Dedifferentiated amniotic fluid mesenchymal stem cell (primary cell): ENCODE measurements around the gene NRP2.

Source experiments
- DNase-seq: peaks from one replicate; pipeline ENCODE4 v3.0.0-alpha.2; 2016; ENCODE audit errors: extremely low spot score

Gene NRP2

DNA sequence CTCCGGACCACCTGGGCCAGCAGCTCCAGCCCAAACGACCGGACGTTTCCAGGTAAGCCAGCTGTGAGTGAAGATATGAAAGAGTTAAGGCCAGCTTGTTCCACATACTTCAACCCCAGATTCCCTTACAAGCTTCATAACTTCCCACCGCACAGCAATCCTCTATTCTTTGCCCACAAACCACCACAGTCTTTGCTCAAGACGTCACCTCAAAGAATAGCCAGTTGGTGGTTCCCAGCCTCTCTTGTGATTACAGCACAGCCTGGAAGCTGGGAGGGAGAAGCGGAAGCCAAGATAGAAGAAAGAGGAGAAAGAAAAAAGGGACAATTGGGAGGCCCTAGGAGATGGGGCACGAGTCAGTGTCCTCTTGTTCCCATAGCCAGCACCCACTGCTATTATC lies 70.6 kb downstream of the NRP2 start:
- no peak for DNase-seq

DNA sequence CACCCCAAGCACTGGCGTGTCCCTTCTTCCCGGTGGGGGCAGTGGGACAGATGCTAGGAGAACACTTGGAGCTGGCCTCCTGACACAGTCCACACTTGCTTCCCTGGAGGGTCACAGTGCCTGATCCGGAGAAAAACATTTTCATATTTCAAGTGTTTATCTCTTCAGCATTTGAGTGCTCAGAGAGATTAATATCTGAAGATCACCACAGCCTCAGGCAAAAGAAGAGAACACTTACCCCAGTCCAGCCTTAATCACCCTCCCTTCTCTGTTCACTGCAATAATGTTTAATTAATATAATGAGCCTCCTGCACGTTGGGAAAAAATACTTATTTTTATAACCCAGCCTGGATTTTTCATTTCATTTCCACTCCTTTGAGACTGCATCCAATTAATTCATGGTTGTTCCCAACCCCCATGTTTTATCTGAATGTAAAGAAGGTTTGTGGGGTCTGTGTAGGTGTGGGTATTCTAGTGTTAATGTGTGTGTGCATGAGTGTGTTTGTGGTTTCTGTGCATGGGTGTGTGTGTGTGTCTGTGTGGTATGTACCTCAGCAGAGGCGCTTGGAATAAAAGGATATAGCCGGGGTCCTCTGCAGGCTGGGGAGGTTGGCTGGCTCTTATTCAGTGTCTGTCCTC lies 72.1 kb downstream of the NRP2 start:
- DNase-seq, result no peak

DNA sequence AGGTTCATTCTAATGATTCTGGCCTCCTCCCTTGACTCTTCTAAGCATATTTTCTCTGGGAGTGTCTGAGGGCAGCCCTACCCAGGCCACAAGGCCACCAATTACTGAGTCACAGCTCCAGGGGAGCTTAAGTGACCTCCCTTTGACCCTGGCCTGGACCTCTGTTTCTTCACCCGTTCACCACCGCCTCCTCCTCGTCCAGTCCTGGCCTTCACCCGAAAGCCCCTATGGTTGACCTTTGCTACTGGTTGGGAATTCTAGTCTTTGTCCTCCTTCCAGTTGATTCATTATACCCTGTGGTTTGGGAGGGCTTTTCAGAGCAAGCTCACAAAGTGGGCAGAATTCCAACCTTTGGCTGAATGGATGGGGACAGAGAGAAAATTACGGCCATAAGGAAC lies 72.6 kb downstream of the NRP2 start:
- DNase-seq, result no peak

DNA sequence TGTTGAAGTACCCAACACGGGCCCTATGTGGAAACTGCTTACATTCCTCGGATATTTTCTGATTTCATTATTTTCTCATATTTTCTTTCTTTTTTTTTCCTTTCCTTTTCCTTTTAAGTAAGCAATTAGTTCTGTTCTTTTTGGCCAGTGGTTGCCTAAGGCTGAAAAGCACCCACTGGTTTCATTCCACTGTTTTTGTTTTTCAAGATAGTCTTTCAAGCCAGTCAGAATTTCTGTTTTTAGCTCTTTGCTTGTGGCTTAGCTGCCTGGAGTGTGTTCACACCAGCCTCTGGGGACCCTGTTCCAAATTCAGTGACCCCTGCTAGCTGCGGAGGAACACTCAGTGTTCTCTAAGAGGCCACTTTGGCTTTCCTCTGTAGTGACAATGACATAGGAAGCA lies 73.6 kb downstream of the NRP2 start:
- DNase-seq, result peak; percentile 47

DNA sequence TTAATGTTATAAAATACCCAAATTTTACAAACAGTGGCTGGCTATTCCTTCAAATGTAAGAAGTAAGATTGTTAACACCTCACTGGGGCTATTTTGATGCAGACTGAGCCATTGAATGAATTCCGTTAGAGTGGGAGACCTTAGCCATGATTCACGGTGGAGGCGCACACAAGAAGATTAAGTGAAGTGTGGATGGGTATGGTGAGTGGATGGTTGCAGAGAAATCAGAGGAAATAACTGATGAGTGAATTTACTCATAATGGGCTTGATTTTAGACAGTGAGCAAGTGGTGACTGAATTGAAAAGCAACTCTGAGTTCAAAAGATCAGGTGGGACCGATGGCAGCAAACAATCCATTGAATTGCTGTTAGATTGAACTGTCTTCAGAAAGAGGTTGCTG lies 75.0 kb downstream of the NRP2 start:
- no peak for DNase-seq

DNA sequence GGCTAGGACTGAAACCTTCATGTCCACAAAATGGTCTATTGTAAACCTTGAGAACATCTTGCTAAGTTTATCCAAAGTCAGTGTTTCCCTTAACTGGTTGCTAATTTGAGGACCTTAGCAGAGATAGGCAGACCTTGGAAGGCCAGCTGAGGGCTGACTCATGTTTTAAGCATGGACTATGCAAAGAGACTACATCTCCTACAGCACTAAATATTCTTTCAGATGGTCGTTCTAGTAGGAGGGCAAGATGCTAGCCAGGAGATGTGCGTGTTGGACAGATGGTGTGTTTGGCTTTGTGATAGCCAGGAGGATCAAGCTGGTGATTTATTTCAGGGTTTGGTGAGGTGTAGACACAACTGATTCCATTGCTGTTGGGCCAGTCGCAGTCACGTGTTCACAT lies 75.8 kb downstream of the NRP2 start:
- DNase-seq, result peak; percentile 25

DNA sequence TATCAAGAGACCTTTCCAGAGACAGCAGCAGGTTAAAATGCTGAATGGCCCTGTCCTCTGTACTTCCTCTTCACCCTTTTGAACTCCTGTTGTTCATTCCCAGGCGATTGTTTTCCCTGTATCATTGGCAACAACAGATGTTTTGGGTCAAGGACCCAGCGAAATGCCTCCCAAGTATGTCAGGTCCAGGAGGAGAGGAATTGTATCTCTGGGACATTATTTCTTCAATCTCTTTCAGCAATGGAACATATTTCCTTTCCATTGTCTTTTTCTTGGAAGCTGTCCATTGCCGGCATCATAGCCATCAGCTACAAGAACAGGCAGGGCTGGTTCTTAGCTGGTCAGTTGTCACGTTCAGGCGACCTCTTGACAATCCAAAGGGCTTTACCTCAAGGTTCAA lies 76.2 kb downstream of the NRP2 start:
- no peak for DNase-seq

DNA sequence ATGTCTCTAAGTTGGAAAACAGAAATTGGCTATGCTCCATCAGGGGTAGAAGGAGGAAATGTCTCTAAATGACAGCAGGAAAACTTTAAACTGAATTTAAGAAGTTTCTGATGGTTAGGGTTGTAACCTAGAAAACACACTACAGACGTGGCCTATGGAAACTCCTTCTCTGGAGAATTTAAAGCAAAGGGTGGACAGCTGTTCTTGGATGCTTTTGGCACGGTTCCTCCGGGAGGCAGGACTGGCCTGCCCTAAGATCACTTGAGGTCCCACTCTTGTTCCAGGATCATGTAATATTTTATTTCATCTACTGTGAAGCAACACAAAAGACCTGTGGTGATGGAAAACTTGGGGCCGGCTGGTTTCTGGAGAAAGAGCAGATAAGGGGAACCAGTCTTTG lies 77.0 kb downstream of the NRP2 start:
- DNase-seq, result no peak

DNA sequence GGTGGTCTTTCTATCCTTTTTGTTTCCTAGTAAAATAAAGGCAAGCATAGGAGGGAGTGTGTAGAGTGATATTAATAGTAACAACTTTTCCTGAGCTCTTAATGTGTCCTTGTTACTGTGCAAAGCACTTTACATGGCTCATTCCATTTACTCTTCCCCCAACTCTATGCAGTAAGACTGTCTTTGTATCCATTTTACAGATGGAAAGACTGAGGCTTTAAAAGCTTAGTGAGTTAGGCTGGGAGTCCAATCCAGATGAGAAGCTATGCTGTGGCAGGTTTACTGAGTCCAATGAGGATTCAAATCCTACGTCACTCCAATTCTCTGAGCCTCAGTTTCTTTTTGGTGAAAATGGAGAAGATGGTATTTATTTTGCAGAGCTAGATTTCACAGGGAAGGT lies 77.4 kb downstream of the NRP2 start:
- no peak for DNase-seq

DNA sequence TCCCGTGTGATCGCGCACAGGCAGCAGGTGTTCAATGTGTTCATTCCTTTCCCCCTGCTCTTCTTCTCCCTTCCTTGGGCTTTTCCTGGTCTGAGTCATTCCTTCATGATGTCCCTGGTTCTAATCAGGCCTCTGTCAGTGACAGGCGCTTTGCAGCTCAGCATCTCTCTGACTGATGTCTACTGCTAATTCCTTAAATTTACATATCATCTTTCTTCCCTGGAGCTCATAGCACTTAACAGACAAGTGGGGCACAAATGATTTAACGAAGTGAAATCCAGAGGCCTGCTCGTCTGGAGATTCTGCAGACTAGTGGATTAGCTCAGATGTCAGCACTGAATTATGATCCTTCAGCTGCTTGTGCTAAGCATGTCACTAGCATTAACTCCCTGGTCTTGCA lies 77.9 kb downstream of the NRP2 start:
- no peak for DNase-seq

DNA sequence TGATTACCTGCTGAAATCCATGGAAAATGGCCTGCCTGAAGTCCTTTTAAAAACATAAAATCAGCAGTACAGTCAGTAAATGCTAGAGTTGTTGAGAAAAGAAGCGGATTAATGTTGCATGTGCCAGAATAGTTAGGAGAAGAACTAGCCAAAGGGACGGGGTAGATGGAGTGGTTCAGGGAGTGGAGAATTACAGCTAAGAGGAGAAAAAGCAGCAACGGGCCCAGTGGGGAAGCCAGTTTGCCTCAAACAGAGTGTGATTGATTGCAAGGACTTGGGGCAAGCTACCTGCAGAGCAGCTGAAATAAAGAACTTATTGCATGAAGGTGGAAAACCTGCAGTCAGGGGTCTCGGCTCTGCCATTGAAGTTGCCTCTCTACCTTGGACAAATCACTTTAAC lies 79.1 kb downstream of the NRP2 start:
- no peak for DNase-seq

DNA sequence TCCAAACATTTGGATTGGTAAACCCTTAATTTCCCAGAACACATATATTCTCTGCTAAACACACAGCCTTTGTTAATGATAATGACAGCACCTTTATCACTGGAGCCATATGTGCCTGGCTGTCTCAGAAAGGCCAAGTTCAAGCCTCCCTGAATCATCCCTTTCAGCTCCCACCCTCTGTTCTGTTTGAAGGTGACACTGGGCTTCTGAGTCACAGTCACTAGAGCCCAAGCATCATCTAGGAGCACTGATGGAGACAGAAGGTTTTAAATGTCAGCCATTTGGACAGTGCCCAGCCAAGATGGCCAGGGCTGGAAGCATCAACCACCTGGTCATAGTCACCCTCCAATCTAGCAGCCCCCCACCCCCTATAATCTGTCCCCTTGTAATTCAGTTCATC lies 80.6 kb downstream of the NRP2 start:
- DNase-seq, result no peak

DNA sequence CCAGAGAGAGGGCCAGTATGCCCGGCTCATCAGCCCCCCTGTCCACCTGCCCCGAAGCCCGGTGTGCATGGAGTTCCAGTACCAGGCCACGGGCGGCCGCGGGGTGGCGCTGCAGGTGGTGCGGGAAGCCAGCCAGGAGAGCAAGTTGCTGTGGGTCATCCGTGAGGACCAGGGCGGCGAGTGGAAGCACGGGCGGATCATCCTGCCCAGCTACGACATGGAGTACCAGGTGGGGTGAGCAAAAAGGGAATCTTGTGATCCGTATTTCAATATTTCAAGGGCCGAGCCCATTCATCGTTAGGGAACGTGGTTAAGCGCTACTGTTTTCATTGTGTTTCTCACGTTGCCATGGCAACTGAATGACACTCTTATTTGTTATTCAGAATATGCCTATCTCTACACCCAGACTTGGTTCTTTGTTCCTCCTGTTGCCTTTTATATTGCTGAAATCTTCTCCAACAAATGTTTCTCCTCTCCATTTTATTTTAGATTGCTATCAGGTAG lies 81.5 kb downstream of the NRP2 start:
- DNase-seq, result peak; percentile 24

DNA sequence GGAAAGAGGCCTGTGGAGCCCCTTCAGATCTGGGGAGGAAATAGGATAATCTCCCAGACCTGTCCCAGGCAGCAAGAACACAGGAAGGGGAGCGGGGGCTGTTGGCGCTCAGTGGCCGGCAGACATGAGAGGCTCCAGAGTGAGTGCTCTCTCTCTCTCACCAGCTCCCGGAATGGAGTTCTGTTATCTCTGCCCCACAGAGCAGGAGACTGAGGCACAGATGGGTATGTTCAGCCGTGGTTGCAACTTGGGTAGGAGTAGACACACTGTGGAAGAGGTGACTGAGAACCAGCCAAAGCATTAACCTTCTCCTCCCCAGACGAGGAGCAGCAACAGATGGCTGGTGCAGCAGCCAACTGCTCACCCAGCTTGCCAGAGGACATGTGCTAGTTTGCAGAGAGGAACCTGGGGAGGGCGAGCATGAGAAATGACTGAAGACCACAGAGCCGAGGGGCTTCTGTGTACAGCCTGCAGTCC lies 82.0 kb downstream of the NRP2 start:
- DNase-seq, result no peak

DNA sequence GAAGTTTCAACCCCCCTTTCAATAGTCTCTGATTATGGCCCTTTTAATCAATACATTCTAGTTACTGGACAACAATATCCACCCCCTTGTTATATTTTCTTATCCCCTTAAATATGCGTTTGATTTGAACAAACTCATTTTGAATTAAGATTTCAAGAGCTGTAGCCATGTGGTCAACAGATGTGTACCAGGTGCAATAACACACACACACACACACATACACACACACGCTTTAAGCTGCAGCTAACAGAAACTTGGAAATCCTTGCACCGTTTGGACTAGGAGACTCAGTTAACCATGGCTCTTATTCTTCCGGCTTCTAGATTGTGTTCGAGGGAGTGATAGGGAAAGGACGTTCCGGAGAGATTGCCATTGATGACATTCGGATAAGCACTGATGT lies 82.8 kb downstream of the NRP2 start:
- no peak for DNase-seq

DNA sequence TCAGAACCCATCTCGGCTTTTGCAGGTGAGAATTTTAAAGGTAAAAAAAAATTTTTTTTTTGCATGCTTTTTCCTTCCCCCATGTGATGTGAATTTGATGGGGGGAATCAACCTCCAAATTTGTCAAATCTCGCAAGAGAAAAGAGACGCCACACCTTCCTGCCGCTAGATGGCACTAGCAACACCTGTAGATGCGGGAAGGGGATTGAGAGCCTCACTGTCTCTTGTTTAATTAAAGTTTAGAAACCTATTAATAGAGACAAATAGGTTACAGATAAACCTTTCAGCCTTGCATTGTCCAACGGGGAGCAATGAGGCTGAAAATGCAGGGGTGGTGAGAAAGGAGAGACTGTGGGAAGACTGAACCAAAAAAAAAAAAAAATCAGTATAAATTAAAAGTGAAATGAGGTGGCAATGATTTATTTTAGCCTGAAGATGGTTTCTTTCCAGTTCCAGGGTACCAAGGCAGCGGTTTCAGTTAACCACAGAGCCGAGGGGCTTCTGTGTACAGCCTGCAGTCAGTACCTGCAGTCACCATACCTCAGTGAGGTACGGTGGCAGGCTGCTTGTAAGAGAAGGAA lies 84.6 kb downstream of the NRP2 start:
- DNase-seq, result peak; percentile 44

DNA sequence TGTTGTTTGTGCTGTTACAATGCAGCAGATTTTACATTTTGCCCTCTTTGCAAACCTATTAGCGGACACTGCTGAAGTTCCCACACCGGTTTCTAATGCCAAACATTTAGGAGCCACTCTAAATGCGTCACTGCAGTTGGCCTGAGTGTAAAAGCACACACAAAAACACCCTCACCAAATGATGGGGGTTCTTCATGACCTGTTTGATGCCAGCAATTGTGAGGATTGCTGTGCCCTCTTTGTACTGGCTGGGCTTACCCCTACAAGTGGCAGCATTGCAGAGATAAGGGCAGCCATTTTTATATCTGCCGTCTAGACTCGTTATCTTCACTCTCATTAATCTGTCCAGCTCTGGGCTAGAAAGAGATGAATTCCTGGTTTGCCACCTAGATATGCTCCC lies 85.3 kb downstream of the NRP2 start:
- DNase-seq, result no peak

DNA sequence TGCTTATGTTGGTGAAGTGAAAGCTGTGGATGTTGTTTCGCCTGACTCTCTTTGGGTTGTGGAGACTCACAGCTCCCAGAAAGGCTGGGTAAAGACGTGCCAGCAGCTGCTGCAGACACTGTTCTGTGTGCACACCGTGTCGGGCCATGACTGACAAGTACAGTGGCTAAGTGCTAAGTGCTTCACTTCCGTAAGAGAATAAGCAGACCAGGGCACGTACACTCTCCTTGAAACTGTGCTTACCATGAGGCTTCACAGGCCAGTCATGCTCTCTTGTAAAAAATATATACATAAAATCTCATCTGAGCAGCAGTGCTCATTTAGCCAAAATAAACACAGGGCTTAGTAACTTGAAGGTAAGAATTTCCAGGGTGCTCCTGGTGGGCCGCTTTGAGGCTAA lies 86.0 kb downstream of the NRP2 start:
- no peak for DNase-seq

DNA sequence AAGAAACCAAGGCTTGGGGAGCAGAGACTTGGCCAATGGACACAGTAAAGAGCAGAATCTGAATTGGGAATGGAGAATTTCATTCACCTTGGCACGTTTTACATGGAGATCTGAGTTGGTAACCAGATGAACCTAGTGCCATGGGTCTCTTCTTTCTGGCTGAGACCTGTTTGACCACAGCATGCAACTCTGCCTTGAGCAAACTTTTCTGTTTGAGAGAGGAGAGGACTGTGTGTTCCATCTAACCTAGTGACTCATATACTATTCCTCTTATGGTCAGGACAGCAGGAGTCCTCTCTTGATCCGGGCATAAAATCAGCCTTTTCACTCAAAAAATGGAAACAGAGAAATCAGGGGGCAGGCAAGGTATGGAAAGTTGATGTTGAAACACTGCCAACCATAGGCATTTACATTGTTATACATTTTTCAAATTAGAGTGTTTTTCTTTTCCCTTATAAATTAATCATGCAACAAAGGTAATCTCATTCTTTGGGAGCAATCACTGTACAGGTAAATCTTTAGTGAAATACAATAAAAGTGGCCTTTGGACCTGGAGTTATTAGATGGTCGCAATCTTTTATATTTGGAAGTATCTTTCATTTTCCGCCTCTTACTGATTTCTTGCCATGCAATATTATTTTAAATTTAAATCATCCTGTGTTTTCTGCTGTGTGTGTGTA lies 86.7 kb downstream of the NRP2 start:
- no peak for DNase-seq

DNA sequence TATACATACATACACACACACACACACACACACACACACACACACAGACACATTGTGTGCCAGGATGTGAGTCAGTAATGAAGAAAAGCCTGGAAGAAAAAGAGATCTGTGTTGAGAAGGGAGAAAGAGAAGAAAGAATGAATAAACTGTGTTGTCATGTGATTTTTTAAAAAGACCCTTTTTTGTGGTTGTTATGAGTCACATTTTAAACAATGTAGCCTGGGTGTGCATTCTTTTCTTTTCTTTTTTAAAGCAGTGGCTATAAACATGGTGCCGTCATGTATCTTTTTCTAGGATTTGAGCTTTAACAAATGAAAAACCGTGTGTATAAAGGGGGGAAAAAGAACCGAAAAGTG lies 87.2 kb downstream of the NRP2 start:
- DNase-seq, result peak; percentile 21

DNA sequence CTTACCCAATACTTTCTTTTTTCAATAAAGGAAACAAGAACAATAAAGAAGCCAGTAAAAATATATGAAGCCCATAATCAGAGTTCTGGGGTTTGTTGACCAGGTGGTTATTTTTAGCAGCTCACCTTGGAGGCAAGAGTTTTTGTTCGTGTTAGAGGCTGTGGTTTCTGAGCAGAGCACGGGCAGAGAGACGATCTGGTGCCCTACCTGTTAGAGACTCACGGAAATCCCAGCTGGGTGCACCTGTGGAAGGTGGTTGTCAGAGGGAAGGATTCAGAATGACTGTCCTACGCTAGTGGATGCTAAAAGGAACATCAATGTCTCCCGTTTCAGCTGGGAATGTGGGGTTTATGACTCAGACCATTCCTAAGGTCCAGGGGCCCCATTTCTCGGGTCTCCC lies 87.6 kb downstream of the NRP2 start:
- DNase-seq, result no peak

DNA sequence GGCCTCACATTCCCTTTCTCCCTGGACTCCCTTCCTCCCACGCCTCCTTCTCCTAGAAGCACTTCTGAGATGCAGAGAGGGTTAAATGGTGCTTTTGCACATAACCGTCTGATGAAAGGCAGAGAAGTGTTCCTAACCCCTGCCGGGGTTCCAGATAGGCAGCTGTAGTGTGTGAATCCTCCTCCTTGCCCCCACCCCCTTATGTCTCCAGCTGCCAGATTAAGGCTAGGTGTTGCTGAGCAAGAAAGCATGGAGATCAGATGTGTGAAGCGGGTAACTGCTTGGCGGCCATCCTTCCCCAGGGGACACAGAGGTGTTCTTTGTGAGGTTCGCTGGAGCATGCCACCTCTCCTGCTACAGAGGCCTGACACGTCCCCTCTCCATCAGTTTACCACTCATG lies 88.3 kb downstream of the NRP2 start:
- no peak for DNase-seq

DNA sequence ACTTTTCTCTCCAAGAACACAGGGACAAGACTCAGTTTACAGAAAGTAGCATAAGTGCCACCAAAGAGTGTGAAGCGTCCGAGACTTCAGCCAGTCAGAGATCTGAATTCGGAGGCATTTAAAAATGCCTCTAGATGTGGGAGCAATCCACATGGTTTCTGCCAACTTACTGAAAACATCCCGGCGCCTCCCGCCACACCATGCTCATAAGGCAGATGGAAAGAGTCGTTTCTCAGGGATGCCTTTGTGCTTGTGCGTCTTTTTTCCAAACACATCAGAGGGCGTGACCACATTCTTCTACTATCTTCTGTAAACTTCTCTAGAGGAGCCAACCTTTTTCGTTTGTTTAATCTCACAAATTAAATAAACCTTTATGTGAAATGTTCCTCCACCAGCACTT lies 88.7 kb downstream of the NRP2 start:
- DNase-seq, result no peak
